Activated CD4-positive, alpha-beta T cell treated with anti-CD3 and anti-CD28 coated beads, Interleukin-2, amount 10 ng/mL, durations not matched to agents 24 days and 14 days (primary cell): Measurements from ENCODE around the gene OSBPL6. TPM values are rescaled to one million over a fixed set of nuclear protein-coding genes. Genes with fewer than 3 reads are reported as not detected.

Experiments used
- DNase-seq: peaks from one replicate; pipeline ENCODE4 v3.0.0; 2022
- H3K27ac Mint-ChIP-seq: one replicate; pipeline ENCODE4 v1.8.0; 2022; ENCODE audit warnings: mild to moderate bottlenecking, mixed read lengths
- H3K27me3 Mint-ChIP-seq: one replicate; pipeline ENCODE4 v1.8.0; 2022; ENCODE audit warnings: mixed read lengths
- H3K36me3 Mint-ChIP-seq: one replicate; pipeline ENCODE4 v1.8.0; 2022; ENCODE audit warnings: low read depth, mild to moderate bottlenecking, mixed read lengths
- H3K4me1 Mint-ChIP-seq: one replicate; pipeline ENCODE4 v1.8.0; 2021; ENCODE audit warnings: mixed read lengths
- H3K4me3 Mint-ChIP-seq: one replicate; pipeline ENCODE4 v1.8.0; 2022; ENCODE audit warnings: mild to moderate bottlenecking, moderate library complexity, mixed read lengths
- H3K9me3 Mint-ChIP-seq: one replicate; pipeline ENCODE4 v1.8.0; 2021; ENCODE audit warnings: mixed read lengths
- intact Hi-C: fragments of 100-400 bp; cut with micrococcal nuclease; formaldehyde crosslinking; loops from one replicate; pipeline ENCODE4 v1.15.1; 2023
- total RNA-seq: library from RNA; stranded (reverse); gene quantifications from 2 replicates; pipeline ENCODE4 v1.2.3, GENCODE V29; 2022

The OSBPL6 gene
- total RNA-seq, 1 donor from 2014 or later = 1.1 TPM

DNA sequence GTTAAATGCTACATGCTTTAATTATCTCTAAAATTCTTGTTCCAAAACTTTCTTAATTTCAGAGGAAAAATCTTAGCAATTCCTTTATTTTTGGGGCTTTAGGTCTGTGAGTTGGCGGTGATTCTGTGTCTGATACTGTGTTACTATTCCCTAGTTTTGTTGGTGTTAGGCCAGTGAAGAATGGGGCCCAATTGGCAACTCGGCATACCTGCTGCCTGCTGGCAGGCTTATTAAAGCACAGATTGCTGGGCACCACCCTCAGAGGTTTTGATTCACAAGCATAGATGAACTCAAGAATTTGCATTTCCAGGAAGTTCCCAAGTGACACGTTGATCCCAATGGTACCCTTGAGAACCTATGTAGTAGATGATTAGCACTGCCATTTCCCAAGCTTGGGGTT lies 101.6 kb downstream of the OSBPL6 start:
- Mint-ChIP-seq H3K27ac (no peak overlapping the region), H3K36me3 (no peaks in the 10 kb centered on the region), H3K9me3 (no peaks in the 10 kb centered on the region), H3K27me3 (peaks cover 16% of the 10 kb centered on the region), H3K4me3 (no peak overlapping the region), H3K4me1 (no peaks in the 10 kb centered on the region)
- intact Hi-C loops = no loop called here
- no peak for DNase-seq

GRCh38 chr2:178296394-178297090 lies 102.2 kb downstream of the OSBPL6 start:
- Mint-ChIP-seq H3K27ac (no peak overlapping the region), H3K4me3 (no peak overlapping the region), H3K4me1 (no peaks in the 10 kb centered on the region), H3K9me3 (no peaks in the 10 kb centered on the region), H3K27me3 (peaks cover 14% of the 10 kb centered on the region), H3K36me3 (no peaks in the 10 kb centered on the region)
- no peak for DNase-seq
- intact Hi-C loops = no loop called here

DNA sequence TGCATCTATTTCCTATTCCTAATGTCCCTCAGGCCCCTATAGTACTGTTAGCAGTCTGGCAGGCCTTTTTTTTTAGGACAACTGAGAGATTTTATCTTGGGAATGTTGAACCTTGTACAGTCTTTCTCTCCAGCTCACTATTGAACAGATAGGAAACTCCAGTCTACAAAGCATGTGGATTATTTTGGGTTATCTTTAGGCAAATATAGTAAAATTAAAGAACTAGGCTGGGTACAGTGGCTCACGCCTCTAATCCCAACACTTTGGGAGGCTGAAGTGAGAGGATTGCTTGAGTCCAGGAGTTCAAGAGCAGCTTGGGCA lies 102.7 kb downstream of the OSBPL6 start:
- Mint-ChIP-seq H3K4me3 (no peak overlapping the region), H3K9me3 (no peaks in the 10 kb centered on the region), H3K27me3 (peaks cover 14% of the 10 kb centered on the region), H3K27ac (no peak overlapping the region), H3K36me3 (no peaks in the 10 kb centered on the region), H3K4me1 (no peaks in the 10 kb centered on the region)
- DNase-seq = no peak
- intact Hi-C loops = no loop called here

DNA sequence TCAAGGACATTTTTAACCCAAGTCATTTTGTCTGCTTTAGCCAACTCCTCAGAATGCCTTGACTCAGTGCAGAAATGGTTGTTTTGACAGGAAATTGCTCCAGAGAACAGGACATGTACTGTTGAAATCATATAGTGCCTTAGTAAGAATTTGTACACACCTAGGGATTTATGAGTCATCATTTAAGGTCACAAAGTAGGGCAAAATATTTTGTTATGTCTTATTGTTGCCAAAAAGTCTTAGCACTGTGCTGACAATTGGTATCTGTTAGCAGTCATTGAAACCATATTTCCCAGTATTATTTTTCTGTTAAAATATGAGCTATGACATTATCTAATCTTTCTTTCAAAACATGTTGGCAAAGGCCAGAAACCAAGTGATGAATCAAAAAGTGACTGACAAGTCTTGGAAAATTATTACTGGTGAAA lies 104.5 kb downstream of the OSBPL6 start:
- H3K36me3 Mint-ChIP-seq = no peaks in the 10 kb centered on the region
- intact Hi-C loops = no loop called here
- DNase-seq = no peak

GRCh38 chr2:178301649-178302238 lies 107.4 kb downstream of the OSBPL6 start:
- no peak for DNase-seq
- Mint-ChIP-seq H3K4me3 (no peak overlapping the region), H3K27me3 (peaks cover 16% of the 10 kb centered on the region), H3K27ac (no peak overlapping the region), H3K9me3 (no peaks in the 10 kb centered on the region), H3K36me3 (no peaks in the 10 kb centered on the region), H3K4me1 (peaks cover 2% of the 10 kb centered on the region)
- intact Hi-C loops = no loop called here

More for the DNA sequence above, 104.5 kb downstream of the OSBPL6 start:
- Mint-ChIP-seq H3K4me3 (no peak overlapping the region), H3K27ac (no peak overlapping the region), H3K9me3 (no peaks in the 10 kb centered on the region), H3K27me3 (peaks cover 17% of the 10 kb centered on the region), H3K4me1 (no peaks in the 10 kb centered on the region)

GRCh38 chr2:178304333-178304732 lies 110.0 kb downstream of the OSBPL6 start:
- H3K27me3 Mint-ChIP-seq = peaks cover 23% of the 10 kb centered on the region

DNA sequence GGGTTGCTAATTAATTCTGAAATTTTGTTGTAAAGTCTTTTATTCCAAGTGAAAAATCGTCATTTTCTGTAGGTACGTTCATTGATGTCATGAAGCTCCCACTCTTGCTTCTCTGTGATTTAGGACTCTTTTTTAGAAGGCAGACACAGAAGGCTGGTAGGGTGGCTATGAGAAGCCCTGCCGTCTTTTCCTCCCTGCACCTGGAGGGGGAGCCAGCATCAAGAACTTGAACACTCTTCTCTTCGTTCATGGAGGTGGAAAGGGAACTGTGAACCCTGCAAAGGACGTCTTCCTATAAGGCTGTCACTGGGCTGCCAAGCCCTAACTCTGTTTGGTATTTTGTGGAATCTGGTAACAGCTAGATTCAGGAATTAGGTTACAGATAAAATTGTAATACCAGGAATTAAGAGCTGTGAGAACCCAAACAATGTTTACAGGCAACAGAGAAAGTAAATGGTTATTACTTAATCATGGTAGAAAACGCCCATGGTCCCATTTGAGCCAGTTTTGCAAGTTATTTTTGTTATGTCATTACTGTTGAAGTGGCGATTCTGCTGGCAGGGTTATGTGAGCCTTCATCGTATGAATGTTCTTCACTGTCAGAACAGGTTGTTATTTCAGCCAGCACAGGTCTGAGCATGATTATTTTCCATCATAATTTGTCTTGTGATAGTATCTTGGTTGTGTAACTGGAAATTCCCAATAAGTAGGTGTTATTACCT lies 112.2 kb downstream of the OSBPL6 start:
- DNase-seq = peak; percentile 82
- no peak overlapping the region for H3K4me3 Mint-ChIP-seq
- intact Hi-C loops = loop anchor here (1.0 kb wide), 1 partner anchor 109 kb away; no protein-coding TSS in a partner anchor

More at GRCh38 chr2:178304333-178304732, 110.0 kb downstream of the OSBPL6 start:
- Mint-ChIP-seq H3K27ac (no peak overlapping the region), H3K4me3 (no peak overlapping the region), H3K4me1 (peaks cover 2% of the 10 kb centered on the region), H3K9me3 (no peaks in the 10 kb centered on the region), H3K36me3 (no peaks in the 10 kb centered on the region)
- intact Hi-C loops = no loop called here
- no peak for DNase-seq

GRCh38 chr2:178307650-178308049 lies 113.3 kb downstream of the OSBPL6 start:
- H3K9me3 Mint-ChIP-seq = no peaks in the 10 kb centered on the region
- intact Hi-C loops = no loop called here
- no peak overlapping the region for H3K27ac Mint-ChIP-seq
- H3K4me3 Mint-ChIP-seq = no peak overlapping the region
- no peaks in the 10 kb centered on the region for H3K36me3 Mint-ChIP-seq
- H3K27me3 Mint-ChIP-seq = peaks cover 32% of the 10 kb centered on the region
- H3K4me1 Mint-ChIP-seq = peaks cover 2% of the 10 kb centered on the region
- DNase-seq = no peak

More for the DNA sequence above, 112.2 kb downstream of the OSBPL6 start:
- Mint-ChIP-seq H3K27me3 (peaks cover 32% of the 10 kb centered on the region), H3K36me3 (no peaks in the 10 kb centered on the region), H3K27ac (no peak overlapping the region), H3K4me1 (peaks cover 2% of the 10 kb centered on the region), H3K9me3 (no peaks in the 10 kb centered on the region)

DNA sequence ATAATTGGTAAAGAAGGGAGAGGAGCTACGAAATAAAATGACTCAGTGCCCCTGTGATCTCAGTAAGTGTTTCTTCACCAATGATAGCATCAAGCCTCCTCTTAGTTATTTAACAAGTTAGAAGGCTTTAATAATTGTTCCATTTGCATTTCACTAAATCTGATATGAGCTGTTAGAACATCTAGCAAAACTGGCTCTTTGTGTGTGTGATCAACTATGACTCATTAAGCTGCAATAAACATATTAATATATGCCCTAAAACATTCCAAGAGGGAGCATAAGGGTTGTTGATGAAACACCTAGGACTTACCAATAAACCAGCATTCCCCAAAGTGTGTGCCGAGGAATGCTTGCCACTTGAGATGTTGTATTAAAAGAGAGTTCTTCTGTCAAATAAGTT lies 115.2 kb downstream of the OSBPL6 start:
- Mint-ChIP-seq H3K27me3 (peaks cover 24% of the 10 kb centered on the region), H3K36me3 (no peaks in the 10 kb centered on the region), H3K9me3 (no peaks in the 10 kb centered on the region), H3K4me3 (no peak overlapping the region), H3K27ac (no peak overlapping the region), H3K4me1 (peaks cover 2% of the 10 kb centered on the region)
- no peak for DNase-seq
- intact Hi-C loops = no loop called here

DNA sequence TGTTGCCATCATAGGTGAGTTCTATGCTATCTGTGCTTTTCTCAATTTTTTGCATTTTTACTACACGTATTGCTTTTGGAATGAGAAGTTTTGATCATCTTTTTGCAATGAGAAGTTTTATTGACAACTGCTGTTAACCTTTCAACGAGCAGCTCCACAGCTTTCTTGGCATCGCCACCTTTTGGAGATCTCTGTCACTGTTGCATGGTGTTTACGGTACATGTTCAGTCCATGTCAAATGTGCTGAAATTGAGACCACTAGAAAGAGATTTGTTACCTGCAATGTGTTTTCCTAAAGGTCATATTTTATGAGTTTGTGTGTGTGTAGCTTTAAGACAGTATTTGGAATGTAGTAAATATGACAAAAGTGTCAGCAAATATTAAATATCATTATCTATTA lies 120.8 kb downstream of the OSBPL6 start:
- Mint-ChIP-seq H3K9me3 (no peaks in the 10 kb centered on the region), H3K27ac (no peak overlapping the region), H3K4me3 (no peak overlapping the region), H3K27me3 (peaks cover 23% of the 10 kb centered on the region), H3K36me3 (no peaks in the 10 kb centered on the region), H3K4me1 (no peaks in the 10 kb centered on the region)
- DNase-seq = no peak
- intact Hi-C loops = no loop called here

- H3K36me3 Mint-ChIP-seq = no peaks in the 10 kb centered on the region
- H3K9me3 Mint-ChIP-seq = no peaks in the 10 kb centered on the region
- intact Hi-C loops = no loop called here
- no peaks in the 10 kb centered on the region for H3K4me1 Mint-ChIP-seq
- no peak overlapping the region for H3K27ac Mint-ChIP-seq
- no peak for DNase-seq
- H3K4me3 Mint-ChIP-seq = no peak overlapping the region
- H3K27me3 Mint-ChIP-seq = peaks cover 24% of the 10 kb centered on the region
These were observed 121.2 kb downstream of the OSBPL6 start for GRCh38 chr2:178315488-178315948.

GRCh38 chr2:178317811-178318210 lies 123.5 kb downstream of the OSBPL6 start:
- intact Hi-C loops = no loop called here
- no peak for DNase-seq
- no peaks in the 10 kb centered on the region for H3K36me3 Mint-ChIP-seq
- H3K4me1 Mint-ChIP-seq = no peaks in the 10 kb centered on the region
- no peak overlapping the region for H3K4me3 Mint-ChIP-seq
- no peaks in the 10 kb centered on the region for H3K9me3 Mint-ChIP-seq
- H3K27ac Mint-ChIP-seq = no peak overlapping the region
- peaks cover 22% of the 10 kb centered on the region for H3K27me3 Mint-ChIP-seq

GRCh38 chr2:178320011-178320585 lies 125.8 kb downstream of the OSBPL6 start:
- intact Hi-C loops = no loop called here
- H3K36me3 Mint-ChIP-seq = no peaks in the 10 kb centered on the region
- no peak for DNase-seq
- no peaks in the 10 kb centered on the region for H3K4me1 Mint-ChIP-seq
- no peaks in the 10 kb centered on the region for H3K9me3 Mint-ChIP-seq
- H3K27ac Mint-ChIP-seq = no peak overlapping the region
- no peak overlapping the region for H3K4me3 Mint-ChIP-seq
- H3K27me3 Mint-ChIP-seq = peaks cover 37% of the 10 kb centered on the region

GRCh38 chr2:178322068-178322467 lies 127.8 kb downstream of the OSBPL6 start:
- intact Hi-C loops = no loop called here

More at GRCh38 chr2:178322068-178322467, 127.8 kb downstream of the OSBPL6 start:
- H3K27me3 Mint-ChIP-seq = peaks cover 43% of the 10 kb centered on the region
- H3K9me3 Mint-ChIP-seq = no peaks in the 10 kb centered on the region
- H3K4me1 Mint-ChIP-seq = no peaks in the 10 kb centered on the region
- H3K36me3 Mint-ChIP-seq = no peaks in the 10 kb centered on the region
- no peak overlapping the region for H3K4me3 Mint-ChIP-seq
- no peak overlapping the region for H3K27ac Mint-ChIP-seq
- DNase-seq = no peak
